Kidney (tissue), 14 donors: Measurements from ENCODE around the gene ZSWIM8. TPM values are rescaled to one million over a fixed set of nuclear protein-coding genes. Genes with fewer than 3 reads are reported as not detected.

Experiments used
- DNase-seq, 5 donors: peaks; one replicate each; pipeline ENCODE4 v3.0.0-alpha.2; 2013 to 2020
- FAIRE-seq: peaks from 2 replicates; lab custom pipeline; 2012; peaks lifted over from hg19 to GRCh38; lab: Jason Lieb, UNC
- H3K27ac ChIP-seq, 2 donors: one replicate each; pipeline ENCODE4 v1.7.0; 2013; ENCODE audit warnings: low read depth in 2 of 2, low read length in 2 of 2, inconsistent platforms in 1 of 2
- H3K27me3 ChIP-seq: one replicate; pipeline ENCODE4 v1.7.1; 2013; ENCODE audit warnings: low read length, inconsistent platforms; ENCODE audit not compliant: control insufficient read depth, insufficient read depth
- H3K36me3 ChIP-seq, 3 donors: one replicate each; pipeline versions ENCODE4 v1.7.0 to v1.7.1; 2013; ENCODE audit warnings: low read length in 3 of 3, control low read depth in 1 of 3, inconsistent platforms in 1 of 3; ENCODE audit not compliant: insufficient read depth in 3 of 3, control insufficient read depth in 2 of 3
- H3K4me1 ChIP-seq, 3 donors: one replicate each; pipeline versions ENCODE4 v1.7.0 to v1.7.1; 2013; ENCODE audit warnings: low read length in 3 of 3, inconsistent platforms in 1 of 3, low read depth in 1 of 3; ENCODE audit not compliant: control insufficient read depth in 2 of 3, insufficient read depth in 2 of 3
- H3K4me3 ChIP-seq, 3 donors: one replicate each; pipeline versions ENCODE4 v1.7.0 to v1.8.1; 2013; ENCODE audit warnings: low read length in 3 of 3, control low read depth in 1 of 3, inconsistent platforms in 1 of 3
- H3K9ac ChIP-seq, 3 donors: one replicate each; pipeline versions ENCODE4 v1.7.0 to v1.7.1; 2013; ENCODE audit warnings: low read length in 3 of 3, control low read depth in 1 of 3, inconsistent platforms in 1 of 3
- H3K9me3 ChIP-seq, 3 donors: one replicate each; pipeline versions ENCODE4 v1.7.0 to v1.7.1; 2013; ENCODE audit warnings: low read length in 3 of 3, control low read depth in 1 of 3, inconsistent platforms in 1 of 3; ENCODE audit not compliant: control insufficient read depth in 2 of 3, insufficient read depth in 1 of 3
- intact Hi-C: fragments of 100-400 bp; cut with DNase I; formaldehyde crosslinking; loops from one replicate; pipeline ENCODE4 v1.11.1; 2022
- polyA plus RNA-seq: library from polyadenylated mRNA; stranded (reverse); fragments of 350-450 nt; fragmentation: Illumina TruSeq; extraction: RNeasy Lipid Tissue Mini Kit (QIAGEN cat#74804); gene quantifications from one replicate; pipeline ENCODE4 v1.2.3, GENCODE V29; 2014; ENCODE audit warnings: low read depth, low replicate concordance; ENCODE audit not compliant: insufficient read depth
- total RNA-seq: library from RNA; stranded (reverse); fragmentation: NEBNext Ultra II Directional; extraction: Animal tissue kit (Norgen Biotek cat#: 25700); gene quantifications from one replicate; pipeline ENCODE4 v1.2.1, GENCODE V29; 2021
- TF ChIP-seq, protein P1 (sequence below): IDR thresholded peaks from 3 replicates; pipeline ENCODE4 v1.5.1; 2012; ENCODE audit warnings: mild to moderate bottlenecking, moderate library complexity, borderline replicate concordance; ENCODE audit not compliant: insufficient read depth; ENCODE audit errors: extremely low read depth
- donor health status: control.
- donor health status: control.
- donor health status: control.
- donor health status: control.
- donor health status: control.
- donor health status: DM: yes; HTN: yes; CAD: no.
- donor health status: Normal renal cell carcinoma (clear cell type).

Gene ZSWIM8
- total and polyA plus RNA-seq, 2 donors from 2014 or later = 91.8 to 96.7 TPM

DNA sequence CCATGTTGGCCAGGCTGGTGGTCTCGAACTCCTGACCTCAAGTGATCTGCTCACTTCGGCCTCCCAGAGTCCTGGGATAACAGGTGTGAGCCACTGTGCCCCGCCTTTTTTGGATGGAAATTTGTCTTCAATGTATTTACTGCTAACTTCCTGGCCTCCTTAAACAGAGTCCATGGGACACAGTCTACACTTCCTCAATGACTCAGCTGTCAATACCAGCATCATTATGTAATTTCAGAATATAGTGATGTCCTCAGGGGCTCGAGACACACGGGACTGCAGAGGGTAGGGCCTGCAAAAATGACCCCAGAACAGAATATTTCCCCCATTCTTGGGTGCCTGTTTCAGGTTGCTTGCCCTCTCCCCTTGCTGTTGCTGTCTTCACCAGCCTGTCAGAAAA is 57.9 kb downstream of the ZSWIM8 start:
- no peaks in the 10 kb centered on the region for H3K9me3 ChIP-seq
- no peak for FAIRE-seq
- intact Hi-C loops = no loop called here
- H3K4me1 ChIP-seq = no peaks in the 10 kb centered on the region
- no peak overlapping the region for H3K27ac ChIP-seq
- peaks cover 5 to 54% (median 37%) of the 10 kb centered on the region in 3 donors for H3K36me3 ChIP-seq
- no peak overlapping the region for H3K4me3 ChIP-seq
- TF ChIP-seq, protein P1, sequence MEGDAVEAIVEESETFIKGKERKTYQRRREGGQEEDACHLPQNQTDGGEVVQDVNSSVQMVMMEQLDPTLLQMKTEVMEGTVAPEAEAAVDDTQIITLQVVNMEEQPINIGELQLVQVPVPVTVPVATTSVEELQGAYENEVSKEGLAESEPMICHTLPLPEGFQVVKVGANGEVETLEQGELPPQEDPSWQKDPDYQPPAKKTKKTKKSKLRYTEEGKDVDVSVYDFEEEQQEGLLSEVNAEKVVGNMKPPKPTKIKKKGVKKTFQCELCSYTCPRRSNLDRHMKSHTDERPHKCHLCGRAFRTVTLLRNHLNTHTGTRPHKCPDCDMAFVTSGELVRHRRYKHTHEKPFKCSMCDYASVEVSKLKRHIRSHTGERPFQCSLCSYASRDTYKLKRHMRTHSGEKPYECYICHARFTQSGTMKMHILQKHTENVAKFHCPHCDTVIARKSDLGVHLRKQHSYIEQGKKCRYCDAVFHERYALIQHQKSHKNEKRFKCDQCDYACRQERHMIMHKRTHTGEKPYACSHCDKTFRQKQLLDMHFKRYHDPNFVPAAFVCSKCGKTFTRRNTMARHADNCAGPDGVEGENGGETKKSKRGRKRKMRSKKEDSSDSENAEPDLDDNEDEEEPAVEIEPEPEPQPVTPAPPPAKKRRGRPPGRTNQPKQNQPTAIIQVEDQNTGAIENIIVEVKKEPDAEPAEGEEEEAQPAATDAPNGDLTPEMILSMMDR = no peak
- H3K27me3 ChIP-seq = no peaks in the 10 kb centered on the region
- H3K9ac ChIP-seq = no peak overlapping the region
- DNase-seq = no peak

DNA sequence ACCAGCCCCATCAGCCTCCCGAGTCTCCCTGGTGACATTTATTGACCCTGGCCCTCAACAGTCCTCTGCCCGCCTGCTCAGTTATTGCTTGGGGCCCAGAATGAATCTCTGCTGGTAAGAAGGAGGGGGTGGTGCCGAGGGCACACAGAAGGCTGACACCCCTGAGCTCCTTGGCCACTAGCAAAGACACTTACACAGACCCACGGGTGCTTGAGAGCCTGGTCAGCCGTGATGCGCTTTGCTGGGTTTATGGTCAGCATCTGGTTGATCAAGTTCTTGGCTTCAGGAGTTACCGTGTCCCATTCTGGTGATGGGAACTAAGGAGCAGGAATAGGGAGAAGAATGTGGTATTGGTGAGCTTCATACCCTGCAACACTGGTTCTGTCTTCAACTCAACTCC is 61.6 kb downstream of the ZSWIM8 start:
- H3K27ac ChIP-seq = no peak overlapping the region
- intact Hi-C loops = no loop called here
- peaks cover 5 to 50% (median 34%) of the 10 kb centered on the region in 3 donors for H3K36me3 ChIP-seq
- FAIRE-seq (no peak), DNase-seq (no peak)
- no peak overlapping the region for H3K9ac ChIP-seq
- no peak overlapping the region for H3K4me3 ChIP-seq
- TF ChIP-seq, protein P1 = no peak
- H3K4me1 ChIP-seq = peaks cover 0 to 5% (median under 1%) of the 10 kb centered on the region in 3 donors
- no peaks in the 10 kb centered on the region for H3K27me3 ChIP-seq
- H3K9me3 ChIP-seq = no peaks in the 10 kb centered on the region

DNA sequence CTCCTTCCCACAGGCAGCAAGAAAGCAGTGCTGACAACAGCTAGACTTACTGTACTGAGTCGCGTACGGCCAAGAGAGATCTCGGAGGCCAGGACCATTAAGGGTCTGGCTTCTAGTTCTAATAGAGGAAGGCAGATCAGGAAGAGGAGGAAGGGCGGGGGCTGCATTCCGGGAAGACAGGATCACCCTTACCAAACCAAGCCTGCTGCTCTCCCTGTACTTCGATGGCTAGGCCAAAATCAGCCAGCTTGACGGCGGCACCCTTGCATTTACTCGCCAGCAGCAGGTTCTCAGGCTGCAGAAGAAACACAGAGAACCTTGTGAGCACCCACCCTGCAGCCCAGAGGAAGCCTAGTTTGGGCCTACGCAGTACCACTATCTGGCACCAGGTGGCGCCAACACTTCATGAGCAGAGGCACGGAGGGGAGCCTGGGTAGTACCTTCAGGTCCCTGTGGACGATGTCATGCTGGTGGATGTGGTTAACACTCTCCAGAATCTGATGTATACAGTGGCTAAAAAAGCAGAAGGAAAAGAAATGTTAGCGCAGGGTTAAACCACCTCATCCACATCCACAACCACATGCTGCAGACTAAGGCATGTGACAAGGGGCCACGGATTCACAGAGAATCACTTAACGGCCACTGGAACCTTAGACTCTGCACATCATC is 63.5 kb downstream of the ZSWIM8 start:
- Histone ChIP-seq H3K4me1 (peaks cover 0 to 15% (median 11%) of the 10 kb centered on the region in 3 donors), H3K36me3 (peaks cover 9 to 49% (median 29%) of the 10 kb centered on the region in 3 donors), H3K27ac (peak overlapping the region in 1 of 2 donors; percentile 34), H3K4me3 (no peak overlapping the region), H3K27me3 (no peaks in the 10 kb centered on the region), H3K9ac (no peak overlapping the region), H3K9me3 (no peaks in the 10 kb centered on the region)
- intact Hi-C loops = no loop called here
- DNase-seq (peak; percentile 80 to 93 (median 86)), FAIRE-seq (no peak)
- TF ChIP-seq, protein P1 = peak; percentile 100

DNA sequence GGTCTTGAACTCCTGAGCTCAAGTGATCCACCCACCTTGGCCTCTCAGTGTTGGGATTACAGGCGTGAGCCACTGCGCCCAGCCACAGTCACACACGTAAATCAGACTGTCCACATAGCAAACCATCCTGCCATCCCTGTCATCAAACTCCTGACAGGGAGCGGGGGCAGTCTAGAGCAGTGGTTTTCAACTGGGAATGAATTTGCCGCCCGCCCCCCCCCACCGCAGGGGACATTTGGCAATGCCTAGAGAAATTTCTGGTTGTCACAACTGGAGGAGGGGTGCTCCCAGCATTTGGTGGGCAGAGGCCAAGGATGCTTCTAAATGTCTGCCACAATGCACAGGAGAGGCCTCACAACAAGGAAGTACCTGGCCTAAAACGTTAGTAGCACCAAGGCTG is 64.8 kb downstream of the ZSWIM8 start:
- Histone ChIP-seq H3K36me3 (peaks cover 9 to 41% (median 23%) of the 10 kb centered on the region in 3 donors), H3K4me3 (no peak overlapping the region), H3K9ac (no peak overlapping the region), H3K4me1 (peaks cover 0 to 20% (median 11%) of the 10 kb centered on the region in 3 donors), H3K27ac (no peak overlapping the region), H3K27me3 (no peaks in the 10 kb centered on the region), H3K9me3 (no peaks in the 10 kb centered on the region)
- TF ChIP-seq, protein P1 = no peak
- DNase-seq (no peak), FAIRE-seq (no peak)
- intact Hi-C loops = no loop called here
